K562 (cell line): ENCODE results near the gene SETDB2. TPM values are rescaled to one million over a fixed set of nuclear protein-coding genes. Genes with fewer than 3 reads are reported as not detected.

Experiments used
- ADNP ChIP-seq: fragments of 200-800 bp; sonication (Bioruptor generic); IDR thresholded peaks from 2 replicates; pipeline ENCODE4 v1.6.1; 2016; ENCODE audit warnings: missing genetic modification characterization, missing compliant biosample characterization
- CCAR2 ChIP-seq: fragments of 200-400 bp; formaldehyde crosslinking; IDR thresholded peaks from 2 replicates; pipeline ENCODE4 v1.6.1; 2017; ENCODE audit warnings: mild to moderate bottlenecking, low read depth, low read length
- CHD2 ChIP-seq: IDR thresholded peaks from 2 replicates; pipeline ENCODE4 v1.6.1; 2011; ENCODE audit warnings: low read depth, low read length
- MCM5 ChIP-seq: fragments of 450-650 bp; IDR thresholded peaks from 2 replicates; pipeline ENCODE4 v1.6.1; 2016; ENCODE audit warnings: low read depth
- NR2C1 ChIP-seq, 2 experiments: fragments of 450-650 bp; IDR thresholded peaks; 2 replicates each; pipeline ENCODE4 v1.6.1; 2017; ENCODE audit warnings: mild to moderate bottlenecking in 2 of 2, antibody characterized with exemption in 1 of 2, inconsistent platforms in 1 of 2, missing compliant biosample characterization in 1 of 2, missing genetic modification characterization in 1 of 2
- OTX1 ChIP-seq: fragments of 450-650 bp; formaldehyde crosslinking; IDR thresholded peaks from 2 replicates; pipeline ENCODE4 v1.4.0; 2022; ENCODE audit warnings: mild to moderate bottlenecking
- SIN3A ChIP-seq, 2 experiments: fragments of 150-350 bp in 1 of 2; IDR thresholded peaks; 2 replicates each; pipeline ENCODE4 v1.6.1; 2011 to 2016; ENCODE audit warnings: borderline replicate concordance in 2 of 2, low read depth in 2 of 2, low read length in 2 of 2, mild to moderate bottlenecking in 2 of 2, moderate library complexity in 2 of 2; ENCODE audit not compliant: control insufficient read depth in 1 of 2
- SMARCE1 ChIP-seq: fragments of 450-650 bp; IDR thresholded peaks from 2 replicates; pipeline ENCODE4 v1.7.1; 2016; ENCODE audit warnings: mild to moderate bottlenecking
- STAT5B ChIP-seq: fragments of 250-450 bp; sonication (Bioruptor Pico); IDR thresholded peaks from 2 replicates; pipeline ENCODE4 v1.8.0; 2021; ENCODE audit warnings: mild to moderate bottlenecking, inconsistent platforms
- UBTF ChIP-seq, 2 experiments: IDR thresholded peaks; 2 replicates each; pipeline ENCODE4 v1.6.1; 2012; ENCODE audit warnings: improper control_type of control experiment in 2 of 2, low read depth in 2 of 2, low read length in 2 of 2, borderline replicate concordance in 1 of 2
- VEZF1 ChIP-seq: fragments of 200-800 bp; sonication (Bioruptor generic); IDR thresholded peaks from 2 replicates; pipeline ENCODE4 v1.6.1; 2017; ENCODE audit warnings: missing genetic modification characterization, missing compliant biosample characterization
- ZBTB12 ChIP-seq: fragments of 250-450 bp; sonication (Bioruptor Pico); IDR thresholded peaks from 2 replicates; pipeline ENCODE4 v1.4.0; 2020
- ZHX1 ChIP-seq: fragments of 150-350 bp; conservative IDR thresholded peaks from 2 replicates; pipeline ENCODE4 v1.6.1; 2014; ENCODE audit warnings: low read length
- ZKSCAN8 ChIP-seq: fragments of 200-800 bp; sonication (Bioruptor generic); IDR thresholded peaks from 2 replicates; pipeline ENCODE4 v1.6.1; 2016; ENCODE audit warnings: missing genetic modification characterization, missing compliant biosample characterization
- ZNF121 ChIP-seq: sonication (generic); formaldehyde crosslinking; conservative IDR thresholded peaks from 2 replicates; pipeline ENCODE4 v1.8.0; 2022; ENCODE audit warnings: missing genetic modification reagents
- ZNF197 ChIP-seq: fragments of 200-800 bp; sonication (Bioruptor generic); IDR thresholded peaks from 2 replicates; pipeline ENCODE4 v1.6.1; 2016; ENCODE audit warnings: low read depth, missing genetic modification characterization, missing compliant biosample characterization
- ZNF311 ChIP-seq: fragments of 250-450 bp; sonication (Bioruptor Pico); IDR thresholded peaks from 2 replicates; pipeline ENCODE4 v1.4.0; 2020; ENCODE audit warnings: mild to moderate bottlenecking, moderate library complexity
- ZNF583 ChIP-seq: fragments of 250-450 bp; sonication (Bioruptor Pico); IDR thresholded peaks from 2 replicates; pipeline ENCODE4 v1.4.0; 2020
- polyA plus RNA-seq, 8 experiments: library from polyadenylated mRNA; depleted of rRNA in 4 of 8; stranded (reverse) in 5 of 8; unstranded in 3 of 8; fragments of >200 nt; fragmentation: Nextera tagmentation in 2 of 8; fragmentation: Illumina TruSeq in 1 of 8; extraction: Ambion mirVana in 2 of 8; extraction: Trizol in 1 of 8; gene quantifications; 2 replicates each; pipeline versions ENCODE4 v1.2.1 to v1.2.3, GENCODE V29; 2011 to 2014; ENCODE audit warnings: inconsistent platforms in 1 of 8, missing spikeins in 1 of 8
- total RNA-seq, 7 experiments: library from RNA; depleted of rRNA in 6 of 7; stranded (reverse); fragments of >200 nt in 6 of 7; fragmentation: Illumina TruSeq in 2 of 7; extraction: Trizol in 2 of 7; gene quantifications; 2 replicates each; pipeline versions ENCODE4 v1.2.1 to v1.2.3, GENCODE V29; 2011 to 2021; ENCODE audit warnings: low replicate concordance in 1 of 7

The SETDB2 gene
- total and polyA plus RNA-seq, 9 of the 15 experiments (the other 6 are each of a cell fraction or from before 2014, with no cell fraction given): 1.0 to 9.0 (median 6.1) TPM

GRCh38 chr13:49443704-49444523 is at the start of gene SETDB2, which contains the start of gene CAB39L (continued):
- TF ChIP-seq ADNP (tag): no peak
- no peak for TF ChIP-seq ZNF197 (CRISPR knock-in tag)
- TF ChIP-seq STAT5B (CRISPR knock-in tag): no peak
- peak in 1 of 2 experiments; percentile 63; a peak in 1 of 4 replicates for TF ChIP-seq UBTF (IDR thresholded peaks at IDR 0.05; ENCODE audit: borderline replicate concordance in 1 of 2, low read depth in 2 of 2, low read length in 2 of 2)
- peak; percentile 94 for TF ChIP-seq CHD2
- no peak for TF ChIP-seq CCAR2
- TF ChIP-seq OTX1 (CRISPR knock-in tag): peak; percentile 85; the same call in 1 of the 2 replicates
- TF ChIP-seq NR2C1 (IDR thresholded peaks at IDR 0.05): peak; percentile 95
- peak; percentile 93 for TF ChIP-seq NR2C1 (tag; IDR thresholded peaks at IDR 0.05)
- TF ChIP-seq ZHX1: peak; percentile 80; the same call in 1 of the 2 replicates
- no peak for TF ChIP-seq ZKSCAN8 (CRISPR knock-in tag)
- TF ChIP-seq SMARCE1: no peak
- TF ChIP-seq ZNF311: no peak
- TF ChIP-seq VEZF1 (CRISPR knock-in tag): peak; percentile 75
- TF ChIP-seq ZNF583 (CRISPR knock-in tag): no peak
- TF ChIP-seq SIN3A (IDR thresholded peaks at IDR 0.05; ENCODE audit: borderline replicate concordance in 2 of 2, control insufficient read depth in 1 of 2, low read depth in 2 of 2, low read length in 2 of 2): 0 out of 4 replicates have a peak, but pooled peaks of 1 of the 2 experiments have one; percentile 36
- no peak for TF ChIP-seq MCM5
- TF ChIP-seq ZNF121 (CRISPR knock-in tag): no peak
- no peak for TF ChIP-seq ZBTB12 (CRISPR knock-in tag)
